GM18507 (cell line): ENCODE results near the gene ATP10B.

ENCODE experiments used
- DNase-seq: peaks from one replicate; pipeline ENCODE4 v3.0.0; 2011; ENCODE audit warnings: low read depth; ENCODE audit not compliant: insufficient read length; ENCODE audit errors: extremely low spot score
- FAIRE-seq: peaks from 2 replicates; lab custom pipeline; 2011; peaks lifted over from hg19 to GRCh38; lab: Jason Lieb, UNC

The ATP10B gene

DNA sequence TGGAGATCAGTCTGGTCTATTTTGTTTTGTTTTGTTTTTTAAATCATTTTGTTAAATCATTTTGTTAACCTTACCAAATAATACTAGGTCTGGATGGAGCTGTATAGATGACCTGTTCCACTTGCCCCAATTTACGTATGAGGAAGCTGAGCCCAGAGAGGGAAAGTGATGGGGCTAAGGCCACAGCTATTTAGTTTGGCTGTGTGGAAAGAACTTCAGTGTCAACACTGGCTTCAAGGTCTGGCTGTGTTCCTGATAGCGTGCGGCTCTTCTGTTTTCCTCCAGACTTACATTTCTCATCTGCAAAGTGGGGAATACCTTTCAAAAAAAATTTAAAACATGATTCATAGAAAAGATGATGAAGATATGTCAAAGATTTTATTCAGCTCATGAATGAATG is 317.9 kb downstream of the ATP10B start:
- FAIRE-seq = no peak

DNA sequence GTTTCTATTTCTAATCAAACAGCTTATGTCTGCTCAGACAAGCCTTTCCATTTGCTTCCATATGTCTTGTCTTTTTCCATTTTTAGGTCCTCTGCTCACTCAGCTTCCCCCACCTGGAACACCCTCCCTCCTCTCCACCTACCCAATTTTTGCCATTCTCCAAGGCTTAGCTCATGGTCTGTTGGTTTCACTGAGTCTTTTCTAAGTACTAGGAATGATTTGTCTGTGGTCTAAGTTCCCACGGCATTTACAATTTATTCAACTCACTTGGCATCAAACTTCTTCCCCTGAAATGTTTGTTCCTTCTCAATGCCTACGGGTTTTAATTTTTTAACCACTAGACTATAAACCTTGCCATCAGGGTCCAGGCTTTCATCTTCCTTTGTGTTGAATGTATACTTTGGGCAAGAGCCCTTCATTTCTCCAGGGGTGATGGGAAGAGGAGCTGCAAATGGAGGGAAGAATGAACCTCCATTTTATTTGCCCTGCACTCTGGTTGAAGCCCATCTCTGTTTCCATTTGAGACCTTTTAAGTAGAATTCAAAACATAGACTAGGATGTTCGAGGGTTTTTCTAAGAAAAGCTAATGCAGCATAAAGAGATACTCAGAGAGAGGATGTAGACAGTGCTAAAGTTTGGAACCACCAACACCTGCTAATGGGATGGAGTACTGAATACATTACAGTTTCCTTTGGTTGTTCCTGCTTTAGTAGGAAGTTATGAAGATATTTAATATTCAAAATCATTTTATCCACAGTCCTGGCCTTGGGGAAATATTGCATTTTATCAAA is 326.3 kb downstream of the ATP10B start:
- DNase-seq (no peak), FAIRE-seq (no peak)

More for the DNA sequence above, 317.9 kb downstream of the ATP10B start:
- no peak for DNase-seq

DNA sequence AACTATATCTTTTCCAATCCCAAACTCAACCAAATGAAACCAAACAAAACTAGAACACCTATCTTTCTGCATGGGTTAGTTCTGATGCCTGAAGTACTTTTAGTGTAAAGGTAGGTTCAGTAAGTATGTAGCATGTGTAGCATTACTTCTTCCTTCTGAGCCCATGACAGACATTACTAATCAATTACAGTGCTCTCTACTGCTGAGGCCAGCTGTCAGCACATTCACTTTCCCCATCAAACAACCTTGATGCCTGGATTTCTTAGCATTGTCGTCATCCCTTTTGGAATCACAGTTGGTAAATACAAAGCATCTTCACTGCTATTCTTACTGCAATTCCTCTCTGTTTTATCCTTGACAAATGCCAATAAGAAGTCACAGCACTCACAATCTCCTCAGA is 327.2 kb downstream of the ATP10B start:
- FAIRE-seq (no peak), DNase-seq (no peak)

DNA sequence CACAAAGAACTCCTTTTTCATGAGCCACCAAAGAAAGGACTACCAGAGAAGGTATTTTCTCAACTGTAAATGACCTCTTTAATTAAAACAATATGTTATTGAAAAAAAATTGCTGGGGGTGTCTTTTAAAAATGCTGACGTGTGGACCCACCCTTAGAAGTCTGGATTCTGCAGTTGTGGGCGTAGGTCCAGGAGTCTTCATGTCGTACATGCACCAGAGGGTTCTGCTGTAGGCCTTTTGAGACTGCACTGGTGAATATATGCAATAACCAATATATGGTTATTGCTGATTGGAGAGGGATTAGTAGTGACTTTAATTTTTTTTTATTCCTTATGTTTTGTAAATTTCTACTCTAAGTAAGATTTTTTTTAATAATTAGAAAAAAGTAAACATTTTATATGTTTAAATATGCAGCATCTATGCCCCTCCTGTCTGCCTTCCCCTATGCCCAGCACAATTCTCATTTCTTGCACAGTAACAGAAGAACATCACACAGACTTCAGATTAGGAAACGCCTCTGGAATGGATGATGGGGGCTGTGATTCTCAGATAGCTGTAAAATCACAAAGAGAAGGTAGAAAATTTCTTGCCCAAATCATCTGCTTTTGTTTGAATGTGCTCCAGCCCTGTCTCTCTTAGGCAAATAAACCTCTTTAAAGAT is 328.4 kb downstream of the ATP10B start:
- no peak for DNase-seq
- no peak for FAIRE-seq

DNA sequence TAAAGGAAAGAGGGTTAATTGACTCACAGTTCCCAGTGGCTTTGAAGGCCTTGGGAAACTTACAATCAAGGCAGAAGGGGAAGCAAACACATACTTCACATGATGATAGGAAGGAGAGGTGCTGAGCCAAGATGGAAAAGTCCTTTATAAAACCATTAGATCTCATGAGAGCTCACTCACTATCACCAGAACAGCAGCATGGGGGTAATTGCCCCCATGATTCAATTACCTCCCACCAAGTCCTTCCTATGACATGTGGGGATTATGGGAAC is 330.7 kb downstream of the ATP10B start:
- DNase-seq = no peak
- no peak for FAIRE-seq

DNA sequence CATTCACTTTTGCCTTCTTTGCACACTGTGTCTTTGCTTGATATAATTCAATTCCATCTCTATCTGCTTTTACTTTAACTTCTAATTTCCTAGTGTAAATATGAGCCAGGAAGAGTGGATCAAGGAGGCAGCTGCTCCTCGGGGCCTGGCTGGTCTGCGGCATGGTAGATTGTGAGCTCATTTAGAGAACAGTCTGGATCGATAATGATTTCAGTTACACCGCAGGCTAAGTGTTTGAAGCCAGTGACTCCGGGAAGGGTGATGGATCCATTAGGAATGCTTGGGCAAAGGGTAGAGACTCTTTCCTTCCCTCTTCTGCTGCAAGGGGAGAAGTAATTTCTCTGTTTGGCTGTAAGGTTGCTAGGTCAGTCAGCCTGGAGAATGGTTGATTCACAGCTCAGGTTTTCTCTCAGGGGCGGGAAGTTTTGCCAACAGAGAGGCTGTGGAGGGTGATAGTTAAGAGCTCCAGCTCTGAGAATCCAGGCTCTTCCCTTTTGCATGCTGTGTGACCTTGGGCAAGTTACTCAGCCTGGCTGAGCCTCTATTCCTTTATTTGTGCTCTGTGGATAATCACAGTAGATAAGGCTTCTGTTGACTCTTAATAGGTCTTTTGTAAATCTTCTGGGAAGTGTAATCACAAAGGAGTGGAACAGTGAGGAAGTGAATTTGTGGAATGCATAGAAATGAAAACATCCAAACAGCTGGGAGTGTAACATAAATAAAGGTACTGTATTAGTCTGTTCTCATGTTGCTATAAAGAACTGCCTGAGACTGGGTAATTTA is 331.2 kb downstream of the ATP10B start:
- DNase-seq = no peak
- FAIRE-seq = no peak

DNA sequence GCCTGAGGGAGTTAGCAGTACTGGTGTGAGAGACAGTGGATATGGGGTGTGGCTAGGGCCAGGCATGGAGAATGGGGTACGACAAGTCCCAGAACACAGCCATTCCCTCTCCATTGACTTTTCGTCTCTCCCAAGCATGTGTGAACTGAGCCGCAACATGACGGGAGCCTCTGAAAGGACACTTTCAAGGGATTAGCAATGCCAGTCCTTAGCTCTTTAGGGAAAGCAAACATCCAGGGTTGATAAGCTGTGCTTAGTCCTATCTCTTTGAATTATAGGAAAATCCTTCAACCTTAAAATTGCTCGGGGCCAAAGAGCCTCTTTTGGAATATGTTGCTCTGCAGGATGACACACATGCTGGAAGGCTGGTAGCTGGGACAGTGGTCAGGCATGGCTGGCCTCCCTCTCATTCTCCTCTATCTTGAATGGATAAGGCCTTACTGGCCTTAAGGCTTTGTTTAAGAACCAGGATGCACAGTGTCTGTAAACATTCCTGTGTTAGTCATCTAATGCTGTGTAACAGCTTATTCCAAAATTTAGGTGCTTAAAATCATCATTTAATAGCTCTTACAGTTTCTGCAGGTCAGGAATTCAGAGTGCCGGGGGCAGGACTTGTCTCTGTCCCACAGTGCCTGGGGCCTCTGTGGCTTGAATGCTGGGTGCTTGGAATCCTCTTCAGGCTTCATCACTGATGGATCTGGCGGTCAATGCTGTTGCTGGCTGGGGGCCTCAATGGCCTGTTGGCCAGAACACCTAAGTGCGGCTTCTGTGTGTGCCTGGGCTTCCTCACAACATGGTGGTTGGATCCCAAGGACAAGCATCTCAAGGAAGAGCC is 335.1 kb downstream of the ATP10B start:
- no peak for FAIRE-seq
- no peak for DNase-seq

DNA sequence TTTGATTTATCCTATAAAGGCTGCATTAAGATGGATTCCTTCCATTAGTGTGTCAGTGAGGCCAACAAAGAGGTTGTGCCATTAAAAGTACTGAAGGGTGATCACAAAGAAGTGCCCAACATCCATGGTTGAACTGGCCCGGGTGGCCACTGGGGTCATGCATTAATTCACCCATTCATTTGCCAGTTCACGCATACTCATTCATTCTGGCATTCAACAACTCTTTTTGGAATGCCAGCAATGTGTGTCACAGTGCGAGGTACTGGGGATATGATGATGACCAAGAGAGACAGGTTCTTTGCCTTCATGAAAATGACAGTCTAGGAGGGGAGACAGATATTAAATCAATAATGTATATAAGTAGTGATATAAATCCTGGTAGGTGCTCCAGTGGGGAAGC is 337.1 kb downstream of the ATP10B start:
- FAIRE-seq (no peak), DNase-seq (no peak)

DNA sequence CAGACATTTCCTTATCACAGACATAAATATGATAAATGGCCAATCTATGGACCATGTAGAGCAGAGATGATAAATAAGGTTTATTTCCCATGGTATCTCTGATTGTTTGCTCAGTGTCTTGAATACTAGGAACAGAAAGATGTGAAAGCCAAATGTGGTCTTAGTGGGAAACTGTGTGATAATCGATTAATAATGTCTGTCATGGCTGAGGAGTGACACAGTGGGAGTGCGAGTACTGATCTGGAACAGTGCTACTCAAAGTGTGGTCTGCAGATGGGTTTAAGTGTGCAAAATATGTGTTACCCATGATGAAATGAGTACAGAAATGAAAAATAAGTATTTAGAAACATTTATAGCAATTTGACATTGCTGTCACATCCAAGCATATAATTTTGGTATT is 337.8 kb downstream of the ATP10B start:
- FAIRE-seq (no peak), DNase-seq (no peak)

DNA sequence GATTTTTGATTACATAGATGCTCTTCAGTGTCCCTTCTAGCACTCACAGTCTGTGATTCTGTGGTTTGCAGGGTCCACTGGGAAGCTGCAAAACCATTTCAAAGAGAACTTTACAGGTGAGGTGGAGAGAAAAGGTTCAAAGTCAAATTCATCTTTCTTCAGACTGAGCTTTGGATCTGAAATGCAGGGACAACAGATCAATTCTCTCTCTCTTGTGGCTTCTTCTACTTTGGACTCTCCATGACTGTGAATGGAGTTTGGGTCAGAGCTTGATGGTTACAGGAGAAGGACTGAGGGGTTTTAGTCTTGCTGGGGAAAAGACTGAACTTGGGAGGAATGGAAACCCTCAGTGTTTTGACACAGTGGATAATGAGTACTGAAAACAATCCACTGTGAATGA is 338.5 kb downstream of the ATP10B start:
- no peak for DNase-seq
- FAIRE-seq = no peak
